Activated CD4-positive, CD25-positive, alpha-beta regulatory T cell treated with anti-CD3 and anti-CD28 coated beads, Interleukin-2, amount 50 U/mL, for 16 hours (primary cell): ENCODE measurements around the gene NCSTN.
"Not testable (repeated sequence)": the region's sequence is repeated elsewhere in the genome, so short reads cannot be mapped to it uniquely, and the experiment has no call there.

ENCODE experiments used
- DNase-seq: peaks from one replicate; pipeline ENCODE4 v3.0.0-alpha.2; 2020; ENCODE audit warnings: low read depth, low spot score

NCSTN gene

DNA sequence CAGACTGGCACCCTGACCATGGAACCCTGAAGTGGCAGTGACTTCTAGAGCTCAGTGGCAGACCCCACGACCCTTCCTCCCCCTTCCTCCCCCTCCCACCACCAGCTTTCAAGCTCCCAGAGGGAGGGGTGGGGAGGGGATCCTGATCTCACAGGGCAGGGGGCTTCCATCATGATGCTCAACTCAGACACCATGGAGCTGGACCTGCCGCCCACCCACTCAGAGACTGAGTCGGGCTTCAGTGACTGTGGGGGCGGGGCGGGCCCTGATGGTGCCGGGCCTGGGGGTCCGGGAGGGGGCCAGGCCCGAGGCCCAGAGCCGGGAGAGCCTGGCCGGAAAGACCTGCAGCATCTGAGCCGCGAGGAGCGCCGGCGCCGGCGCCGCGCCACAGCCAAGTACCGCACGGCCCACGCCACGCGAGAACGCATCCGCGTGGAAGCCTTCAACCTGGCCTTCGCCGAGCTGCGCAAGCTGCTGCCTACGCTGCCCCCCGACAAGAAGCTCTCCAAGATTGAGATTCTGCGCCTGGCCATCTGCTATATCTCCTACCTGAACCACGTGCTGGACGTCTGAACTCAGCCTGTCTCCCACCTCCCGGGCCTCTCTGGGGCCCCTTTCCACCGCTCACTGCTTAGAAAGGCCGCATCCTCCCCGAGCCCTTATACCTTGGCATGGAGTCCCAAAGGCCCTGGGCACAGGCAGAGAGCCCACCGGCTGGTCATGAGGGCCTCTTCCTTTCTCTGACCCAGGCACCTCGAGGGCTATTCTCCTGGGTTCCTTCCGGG, 27.6 kb downstream of the NCSTN start:
- no peak for DNase-seq

DNA sequence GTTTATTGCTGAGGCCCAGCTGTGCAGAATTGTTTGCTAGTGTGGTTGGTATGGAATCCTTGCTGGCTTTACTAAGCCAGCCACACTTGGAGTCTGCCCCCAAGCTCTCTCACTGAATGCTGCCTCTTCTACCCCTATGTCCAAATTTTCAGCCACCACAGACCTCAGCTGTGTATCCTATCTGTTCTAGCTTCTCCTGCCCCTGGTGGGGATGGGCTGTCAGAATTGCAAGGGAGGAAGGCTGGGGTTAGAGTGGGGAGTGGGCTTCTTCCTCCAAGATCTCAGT, 28.1 kb downstream of the NCSTN start:
- DNase-seq: no peak

GRCh38 chr1:160371756-160372155, 28.6 kb downstream of the NCSTN start:
- no peak for DNase-seq

GRCh38 chr1:160373696-160374095, 30.5 kb downstream of the NCSTN start:
- DNase-seq: no peak

DNA sequence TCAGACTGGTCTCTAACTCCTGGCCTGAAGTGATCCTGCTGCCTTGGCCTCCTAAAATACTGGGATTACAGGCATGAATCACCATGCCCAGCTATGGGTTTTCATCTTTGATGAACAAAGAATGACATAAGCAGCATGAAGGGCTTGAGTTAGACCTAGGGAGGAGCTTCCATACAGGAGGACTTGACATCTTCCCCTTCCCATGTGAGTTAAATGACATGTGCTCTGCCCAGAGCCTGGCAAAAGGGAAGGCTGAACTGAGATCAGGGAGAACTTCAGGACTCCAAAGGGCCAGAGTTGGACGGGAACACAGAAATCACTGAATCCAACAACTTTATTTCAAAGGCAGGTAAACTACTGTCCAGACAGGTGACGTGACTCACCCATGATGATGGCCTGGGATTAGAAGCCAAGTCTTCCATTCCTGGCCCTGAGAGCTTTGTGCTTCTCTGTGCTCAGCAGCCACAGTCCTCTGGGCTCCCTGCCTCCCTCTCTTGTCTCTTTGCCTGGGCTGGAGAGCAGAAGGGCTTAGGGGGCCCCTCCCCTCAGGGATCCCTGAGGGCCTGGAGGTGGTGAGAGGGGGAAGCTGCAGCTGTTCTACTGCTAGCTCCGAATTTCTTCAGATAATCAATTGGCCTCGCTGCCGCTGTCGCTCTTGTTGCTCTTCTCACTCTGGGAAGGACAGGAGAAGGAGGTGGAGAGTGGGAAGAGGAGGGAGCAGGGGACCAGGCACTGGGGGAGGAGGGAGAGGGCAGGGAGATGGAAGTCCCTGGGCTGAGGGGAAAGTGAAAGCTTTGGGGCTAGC, 31.3 kb downstream of the NCSTN start:
- DNase-seq: no peak

DNA sequence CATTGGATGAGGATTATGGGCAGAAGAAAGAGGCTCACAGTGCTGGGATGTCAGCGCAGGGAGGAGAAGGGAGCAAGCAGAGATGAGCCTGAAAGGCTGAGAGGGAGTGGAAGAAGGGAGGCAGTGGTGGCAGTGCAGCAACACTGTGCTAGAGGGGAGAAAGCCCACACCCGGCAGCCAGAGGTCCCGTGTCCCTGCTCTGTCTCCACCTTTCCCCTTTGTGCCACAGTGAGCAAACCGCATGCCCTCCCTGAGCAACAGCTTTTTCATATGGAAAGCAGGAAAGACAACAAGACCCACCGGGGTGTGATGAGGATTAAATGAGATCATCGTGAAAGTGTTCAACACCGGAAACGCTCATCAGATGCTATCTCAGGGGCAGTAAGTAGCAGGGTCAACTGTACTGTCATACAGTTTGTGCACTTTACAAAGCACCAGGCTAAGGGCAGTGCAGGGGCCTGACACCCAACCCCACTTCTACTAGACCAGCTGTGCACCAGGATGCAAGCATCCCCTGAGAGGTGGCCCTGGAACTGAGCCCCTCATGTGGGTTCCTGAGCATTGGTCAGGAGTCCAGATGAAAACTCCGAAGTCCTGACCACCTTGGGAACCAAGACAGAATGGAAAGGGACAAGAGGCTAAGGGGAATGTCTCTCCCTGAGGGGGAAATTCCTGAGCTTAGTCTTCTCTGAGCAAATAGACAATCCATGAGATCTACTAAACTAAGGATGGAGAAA, 32.8 kb downstream of the NCSTN start:
- DNase-seq: no peak

DNA sequence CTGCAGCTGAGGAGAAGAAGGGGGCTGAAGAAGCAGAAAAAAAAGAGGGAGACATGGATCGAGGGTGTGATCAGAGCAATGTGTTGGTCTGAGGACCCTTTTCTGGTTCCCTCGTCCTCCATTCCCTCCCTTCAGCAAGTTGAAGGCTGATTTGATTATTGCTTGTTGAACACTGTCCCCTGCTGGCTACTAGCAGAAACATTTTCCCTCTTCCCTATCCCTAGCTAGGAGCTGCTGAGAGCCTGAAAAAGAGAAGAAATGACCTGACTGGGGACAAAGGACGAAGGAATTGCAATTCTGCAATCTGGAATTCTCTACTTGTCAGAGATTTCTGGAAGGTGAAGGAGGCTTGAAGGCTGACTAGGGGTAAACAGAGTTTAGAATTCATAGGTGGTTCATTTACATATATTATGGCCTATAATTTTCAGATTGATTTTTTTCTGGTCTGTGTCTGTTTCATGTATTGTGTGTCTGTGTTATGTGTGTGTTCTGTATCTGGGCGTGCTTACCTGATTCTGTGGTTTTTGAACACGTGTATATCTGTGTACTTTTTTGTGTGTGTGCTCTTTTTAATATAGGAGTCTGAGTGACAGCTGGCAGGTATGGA, 33.4 kb downstream of the NCSTN start:
- no peak for DNase-seq

DNA sequence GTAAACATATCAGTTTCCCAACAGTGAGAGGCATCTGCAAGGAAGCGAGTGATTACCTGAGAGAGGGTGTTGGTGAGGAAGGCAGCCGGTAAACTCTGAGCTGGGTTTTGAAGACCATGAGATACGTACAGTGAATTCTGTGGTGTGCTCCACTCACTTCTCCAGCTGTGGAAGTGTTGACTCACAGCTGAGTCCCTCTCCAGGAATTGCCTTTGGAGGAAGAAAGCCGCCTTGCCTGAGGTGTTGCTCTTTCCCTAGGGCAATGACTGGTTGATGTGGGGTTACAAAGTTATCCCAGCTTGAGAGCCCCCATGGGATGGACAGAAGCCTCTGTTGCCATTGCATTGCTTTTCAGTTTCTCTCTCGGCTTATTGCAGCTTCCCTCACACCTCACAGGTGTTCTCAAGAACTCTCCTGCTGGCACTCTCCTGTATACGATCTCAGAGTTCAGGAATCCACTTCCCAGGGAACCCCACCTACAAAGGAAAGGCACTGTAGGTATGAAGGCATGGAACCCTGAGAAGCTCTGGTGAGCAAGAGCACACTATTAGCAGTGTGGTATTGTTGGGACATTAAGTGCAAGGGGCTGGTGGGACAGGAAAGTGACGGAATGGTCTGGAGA, 34.5 kb downstream of the NCSTN start:
- DNase-seq: no peak

DNA sequence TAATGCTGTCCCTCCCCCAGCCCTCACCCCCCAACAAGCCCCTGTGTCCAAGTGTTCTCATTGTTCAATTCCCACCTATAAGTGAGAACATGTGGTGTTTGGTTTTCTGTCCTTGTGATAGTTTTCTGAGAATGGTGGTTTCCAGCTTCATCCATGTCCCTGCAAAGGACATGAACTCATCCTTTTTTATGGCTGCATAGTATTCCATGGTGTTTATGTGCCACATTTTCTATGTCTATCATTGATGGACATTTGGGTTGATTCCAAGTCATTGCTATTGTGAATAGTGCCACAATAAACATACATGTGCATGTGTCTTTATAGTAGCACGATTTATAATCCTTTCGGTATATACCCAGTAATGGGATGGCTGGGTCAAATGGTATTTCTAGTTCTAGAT, 41.6 kb downstream of the NCSTN start:
- not testable (repeated sequence) for DNase-seq

DNA sequence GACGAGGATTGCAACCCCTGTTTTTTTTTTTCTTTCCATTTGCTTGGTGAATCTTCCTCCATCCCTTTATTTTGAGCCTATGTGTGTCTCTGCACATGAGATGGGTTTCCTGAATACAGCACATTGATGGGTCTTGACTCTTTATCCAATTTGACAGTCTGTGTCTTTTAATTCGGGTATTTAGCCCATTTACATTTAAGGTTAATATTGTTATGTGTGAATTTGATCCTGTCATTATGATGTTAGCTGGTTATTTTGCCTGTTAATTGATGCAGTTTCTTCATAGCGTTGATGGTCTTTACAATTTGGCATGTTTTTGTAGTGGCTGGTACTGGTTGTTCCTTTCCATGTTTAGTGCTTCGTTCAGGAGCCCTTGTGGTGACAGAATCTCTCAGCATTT, 45.2 kb downstream of the NCSTN start:
- DNase-seq: not testable (repeated sequence)

DNA sequence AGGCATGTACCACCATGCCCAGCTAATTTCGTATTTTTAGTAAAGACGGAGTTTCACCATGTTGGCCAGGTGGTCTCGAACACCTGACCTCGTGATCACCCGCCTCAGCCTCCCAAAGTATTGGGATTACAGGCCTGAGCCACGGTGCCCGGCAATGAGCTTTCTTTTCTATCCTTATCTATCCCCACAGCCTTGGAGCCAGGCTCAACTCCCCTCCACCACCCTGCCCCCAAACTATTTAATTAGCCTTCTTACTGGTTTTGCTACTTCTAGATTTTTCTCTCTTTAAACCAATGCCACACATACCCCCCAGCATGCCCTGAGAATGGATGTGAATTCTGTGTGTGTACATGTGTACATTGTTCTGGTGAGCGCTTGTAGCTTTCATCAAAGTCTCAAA, 51.5 kb downstream of the NCSTN start:
- no peak for DNase-seq

GRCh38 chr1:160397651-160398050, 54.5 kb downstream of the NCSTN start:
- DNase-seq: no peak

DNA sequence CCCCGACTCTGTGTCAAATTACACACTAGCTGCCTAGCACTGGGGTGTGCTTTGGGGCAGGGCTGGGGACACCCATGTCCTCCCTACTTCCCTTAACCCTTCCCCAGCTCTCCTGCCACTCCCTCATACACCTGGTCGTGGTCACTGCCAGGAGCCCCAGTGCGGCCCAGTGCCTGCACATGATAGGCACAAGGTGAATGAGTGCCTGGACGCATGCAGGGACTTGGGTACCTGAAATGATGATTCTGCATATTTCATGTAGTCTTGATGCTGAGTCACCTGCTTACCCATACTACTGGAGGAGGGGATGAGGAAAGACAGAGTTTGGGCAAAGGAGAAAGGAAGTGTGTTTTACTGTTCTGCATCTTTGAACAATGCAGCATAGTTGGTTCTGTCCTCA, 55.6 kb downstream of the NCSTN start:
- DNase-seq: no peak

DNA sequence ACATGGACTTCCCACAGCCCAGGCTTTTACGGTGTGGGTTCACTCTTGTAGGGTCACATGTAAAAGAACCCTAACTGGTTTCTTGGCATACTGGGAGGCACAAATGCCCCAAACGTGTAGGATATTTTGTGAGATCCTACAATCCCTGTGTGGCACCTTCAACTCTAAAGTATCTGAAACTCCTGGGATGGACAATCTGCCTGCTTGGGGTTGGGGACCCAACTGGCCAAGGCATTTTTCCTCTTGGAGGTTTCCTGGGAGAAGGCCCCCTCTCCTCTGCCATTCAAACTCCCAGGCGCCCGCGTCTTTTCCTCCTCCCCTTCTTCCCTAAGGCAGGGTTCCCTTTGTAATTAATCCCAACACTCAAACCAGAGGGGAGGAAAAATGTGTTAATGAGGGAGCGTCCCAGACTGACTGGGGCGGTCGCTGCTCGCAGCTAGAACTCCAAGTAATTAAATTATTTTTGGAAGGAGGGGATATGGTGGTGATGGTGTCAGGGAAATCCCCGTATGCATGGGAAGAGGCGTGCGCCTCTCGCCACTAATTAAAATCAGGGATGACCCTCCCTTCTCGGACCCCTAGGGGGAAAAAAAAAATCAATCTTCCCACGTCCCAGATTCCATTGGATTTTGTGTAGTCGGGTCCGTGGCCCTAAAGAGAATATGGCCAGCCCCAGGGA, 56.5 kb downstream of the NCSTN start:
- no peak for DNase-seq

- DNase-seq: no peak
Measured at GRCh38 chr1:160400223-160400645, 57.1 kb downstream of the NCSTN start, which contains the start of gene VANGL2. Gene VANGL2 (plus strand): TSS chr1:160400564. CDS start chr1:160415838, 15,274 bp downstream.

GRCh38 chr1:160400646-160401486, 57.7 kb downstream of the NCSTN start:
- no peak for DNase-seq

DNA sequence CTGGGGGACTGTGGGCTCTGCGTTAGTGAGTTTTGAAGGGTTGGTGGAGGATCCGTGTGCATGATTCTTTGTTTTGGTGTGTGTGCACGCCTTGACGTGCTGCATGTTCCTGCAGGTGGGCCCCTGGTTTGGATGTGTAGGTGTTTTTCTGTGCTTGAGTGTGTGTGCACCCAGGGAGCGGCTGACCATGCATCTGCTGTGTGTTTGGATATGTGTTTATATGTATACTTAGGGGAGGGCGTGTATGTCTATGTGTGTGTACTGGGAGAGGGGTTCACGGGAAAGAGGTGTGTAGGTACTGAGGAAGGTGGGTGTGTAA, 58.3 kb downstream of the NCSTN start:
- DNase-seq: no peak

GRCh38 chr1:160402001-160402795, 59.0 kb downstream of the NCSTN start:
- DNase-seq: no peak

GRCh38 chr1:160403244-160403643, 60.1 kb downstream of the NCSTN start:
- no peak for DNase-seq
